K562 (cell line): ENCODE results near the gene PTGR2. TPM values are rescaled to one million over a fixed set of nuclear protein-coding genes. Genes with fewer than 3 reads are reported as not detected.

Experiments
- ATAC-seq: fragments of 200-7000 bp; cut with Tn5 transposase; 3 replicates; pipeline ENCODE4 v1.9.1; 2020; ENCODE audit warnings: moderate library complexity
- BruUV-seq: library from RNA; stranded (reverse); fragments of 400-500 nt; replicated peaks from 2 replicates; lab custom pipeline; 2021; lab: Mats Ljungman, UMichigan
- CTCF ChIA-PET: fragments of 300-600 bp; formaldehyde crosslinking; extraction: SDS; loops from one replicate; lab custom pipeline; 2021; ENCODE audit warnings: low intra/inter-chr PET ratio; lab: Yijun Ruan, JAX
- POLR2A ChIA-PET: fragments of 300-600, 350-650 bp; sonication (Branson Sonifier 250); formaldehyde crosslinking; extraction: SDS; loops from one replicate; lab custom pipeline; 2021; ENCODE audit warnings: antibody characterized with exemption, inconsistent platforms; lab: Yijun Ruan, JAX
- DNase-seq, 4 experiments: peaks; one replicate each; pipeline versions ENCODE4 v3.0.0 to v3.0.0-alpha.2; 2011 to 2018; ENCODE audit warnings: low spot score in 3 of 4, mixed read lengths in 3 of 4; ENCODE audit errors: extremely low read depth in 1 of 4
- FAIRE-seq: peaks from 2 replicates; lab custom pipeline; 2011; peaks lifted over from hg19 to GRCh38; lab: Jason Lieb, UNC
- H2AFZ ChIP-seq: 2 replicates; pipeline ENCODE4 v1.6.0; 2011; ENCODE audit warnings: low read depth, low read length, control low read depth, inconsistent platforms
- H3K27ac ChIP-seq: fragments of 200-600 bp; 3 replicates; pipeline ENCODE4 v1.8.0; 2011; ENCODE audit warnings: low read depth, mild to moderate bottlenecking, control low read depth, inconsistent platforms, low read length, moderate library complexity, mixed read lengths; ENCODE audit errors: extremely low read depth
- H3K27me3 ChIP-seq, 2 experiments: fragments of 300-600 bp in 1 of 2; 2 replicates in 1 of 2; 3 replicates in 1 of 2; pipeline versions ENCODE4 v1.6.0 to v1.8.0; 2011; ENCODE audit warnings: inconsistent platforms in 2 of 2, low read length in 2 of 2, mild to moderate bottlenecking in 1 of 2, mixed read lengths in 1 of 2, moderate library complexity in 1 of 2; ENCODE audit not compliant: control insufficient read depth in 2 of 2, insufficient read depth in 2 of 2
- H3K36me3 ChIP-seq: fragments of 300-600 bp; 3 replicates; pipeline ENCODE4 v1.8.0; 2011; ENCODE audit warnings: mild to moderate bottlenecking, low read length, inconsistent platforms; ENCODE audit not compliant: control insufficient read depth, insufficient read depth
- H3K4me1 ChIP-seq, 2 experiments: fragments of 200-600 bp in 1 of 2; replicated peaks in 1 of 2; 2 replicates in 1 of 2; 3 replicates in 1 of 2; pipeline versions ENCODE4 v1.5.1 to v1.8.0; 2011; ENCODE audit warnings: inconsistent platforms in 2 of 2, low read length in 2 of 2, mild to moderate bottlenecking in 1 of 2, mixed read lengths in 1 of 2, moderate library complexity in 1 of 2; ENCODE audit not compliant: control insufficient read depth in 2 of 2, insufficient read depth in 2 of 2
- H3K4me2 ChIP-seq: 2 replicates; pipeline ENCODE4 v1.6.1; 2011; ENCODE audit warnings: low read length, control low read depth, inconsistent platforms, mixed read lengths; ENCODE audit not compliant: insufficient read depth
- H3K4me3 ChIP-seq: fragments of 200-600 bp; sonication (generic), shearing (Covaris generic); 2 replicates; pipeline ENCODE4 v1.5.1; 2016; ENCODE audit warnings: control low read depth, inconsistent platforms
- H3K79me2 ChIP-seq: fragments of 200-600 bp; 3 replicates; pipeline ENCODE4 v1.8.0; 2011; ENCODE audit warnings: low read length, inconsistent platforms; ENCODE audit not compliant: control insufficient read depth, insufficient read depth
- H3K9ac ChIP-seq, 2 experiments: 2 replicates each; pipeline versions ENCODE4 v1.6.0 to v1.6.1; 2011; ENCODE audit warnings: low read depth in 2 of 2, low read length in 2 of 2, control low read depth in 1 of 2, inconsistent platforms in 1 of 2, mild to moderate bottlenecking in 1 of 2, mixed read lengths in 1 of 2; ENCODE audit not compliant: insufficient read depth in 1 of 2
- H3K9me1 ChIP-seq: one replicate; pipeline ENCODE4 v1.6.0; 2011; ENCODE audit warnings: inconsistent platforms, mild to moderate bottlenecking, low read length, moderate library complexity; ENCODE audit not compliant: control insufficient read depth, insufficient read depth
- H3K9me3 ChIP-seq: replicated peaks from 2 replicates; pipeline ENCODE4 v1.5.1; 2011; ENCODE audit warnings: low read depth, low read length, inconsistent platforms; ENCODE audit not compliant: control insufficient read depth, insufficient read depth
- H4K20me1 ChIP-seq: replicated peaks from 2 replicates; pipeline ENCODE4 v1.6.1; 2011; ENCODE audit warnings: low read length, inconsistent platforms, mixed read lengths; ENCODE audit not compliant: control insufficient read depth, insufficient read depth
- HOXB6 ChIP-seq: fragments of 250-450 bp; sonication (Bioruptor Pico); IDR thresholded peaks from 2 replicates; pipeline ENCODE4 v1.5.1; 2022; ENCODE audit warnings: mild to moderate bottlenecking, borderline replicate concordance
- RBM25 ChIP-seq: fragments of 200-400 bp; formaldehyde crosslinking; IDR thresholded peaks from 2 replicates; pipeline ENCODE4 v1.6.1; 2018; ENCODE audit warnings: low read length, low read depth, moderate library complexity; ENCODE audit not compliant: severe bottlenecking
- RFX1 ChIP-seq: fragments of 450-650 bp; IDR thresholded peaks from 2 replicates; pipeline ENCODE4 v1.6.1; 2016; ENCODE audit warnings: mild to moderate bottlenecking, moderate library complexity
- SRSF1 ChIP-seq: fragments of 200-400 bp; formaldehyde crosslinking; IDR thresholded peaks from 2 replicates; pipeline ENCODE4 v1.6.1; 2017; ENCODE audit warnings: mild to moderate bottlenecking, low read depth, low read length, moderate library complexity
- ZNF121 ChIP-seq: sonication (generic); formaldehyde crosslinking; conservative IDR thresholded peaks from 2 replicates; pipeline ENCODE4 v1.8.0; 2022; ENCODE audit warnings: missing genetic modification reagents
- ZNF311 ChIP-seq: fragments of 250-450 bp; sonication (Bioruptor Pico); IDR thresholded peaks from 2 replicates; pipeline ENCODE4 v1.4.0; 2020; ENCODE audit warnings: mild to moderate bottlenecking, moderate library complexity
- WGBS: fragments of 100-300 bp; shearing (Covaris generic); methylation state at CpG from one replicate; pipeline ENCODE4 v1.1.6; 2016; ENCODE audit warnings: low coverage, mixed read lengths; ENCODE audit not compliant: insufficient coverage; ENCODE audit errors: missing lambda C conversion rate; 5-methylcytosine and 5-hydroxymethylcytosine counted together
- in situ Hi-C: fragments of 300-500 bp; cut with MboI; formaldehyde crosslinking; loops from 4 replicates; pipeline ENCODE4 v1.15.0; 2018; ENCODE audit warnings: inconsistent platforms, mixed read lengths
- intact Hi-C: fragments of 100-400 bp; cut with micrococcal nuclease; formaldehyde crosslinking; loops from 2 replicates; pipeline ENCODE4 v1.14.2; 2022
- polyA plus RNA-seq, 8 experiments: library from polyadenylated mRNA; depleted of rRNA in 4 of 8; stranded (reverse) in 5 of 8; unstranded in 3 of 8; fragments of >200 nt; fragmentation: Nextera tagmentation in 2 of 8; fragmentation: Illumina TruSeq in 1 of 8; extraction: Ambion mirVana in 2 of 8; extraction: Trizol in 1 of 8; gene quantifications; 2 replicates each; pipeline versions ENCODE4 v1.2.1 to v1.2.3, GENCODE V29; 2011 to 2014; ENCODE audit warnings: inconsistent platforms in 1 of 8, missing spikeins in 1 of 8
- total RNA-seq, 7 experiments: library from RNA; depleted of rRNA in 6 of 7; stranded (reverse); fragments of >200 nt in 6 of 7; fragmentation: Illumina TruSeq in 2 of 7; extraction: Trizol in 2 of 7; gene quantifications; 2 replicates each; pipeline versions ENCODE4 v1.2.1 to v1.2.3, GENCODE V29; 2011 to 2021; ENCODE audit warnings: low replicate concordance in 1 of 7

Gene PTGR2
- total and polyA plus RNA-seq, 9 of the 15 experiments (the other 6 are each of a cell fraction or from before 2014, with no cell fraction given) = 7.4 to 23.0 (median 13.0) TPM

DNA sequence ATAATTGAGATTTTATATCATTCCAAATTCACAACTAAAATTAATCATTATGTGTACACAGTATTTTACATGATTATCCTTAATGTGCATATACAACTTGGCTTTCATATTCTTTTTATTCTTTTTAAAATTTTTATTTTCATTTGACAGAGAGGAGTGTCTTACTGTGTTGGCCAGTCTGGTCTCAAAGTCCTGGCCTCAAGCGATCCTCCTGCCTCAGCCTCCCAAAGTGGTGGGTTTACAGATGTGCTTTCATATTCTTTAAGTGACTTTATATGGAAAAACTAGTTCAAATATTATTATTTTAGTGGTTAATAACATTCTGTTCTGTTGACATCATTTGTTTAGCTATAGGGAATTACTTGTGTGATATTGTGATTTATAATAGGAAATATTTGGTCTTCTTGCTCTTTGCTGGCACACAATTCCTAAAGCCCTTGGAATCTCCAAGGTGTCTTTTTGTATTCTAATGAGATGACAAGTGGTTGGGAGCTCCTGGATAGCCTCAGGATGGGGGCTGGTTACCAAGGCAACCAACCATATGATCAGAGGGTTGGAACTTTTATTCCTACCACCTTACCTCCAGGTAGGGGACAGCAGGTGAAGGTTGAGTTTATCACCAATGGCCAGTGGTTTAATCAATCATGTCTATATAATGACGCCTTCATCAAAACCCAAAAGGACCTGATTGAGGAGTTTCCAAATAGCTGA lies 19.0 kb downstream of the PTGR2 start:
- no peak overlapping the region for H3K4me2 ChIP-seq
- H3K9ac ChIP-seq = no peak overlapping the region
- no peak for FAIRE-seq
- H3K9me3 ChIP-seq = no peaks in the 10 kb centered on the region
- peaks cover 11% of the 10 kb centered on the region; the same call in 2 of the 3 replicates for H3K36me3 ChIP-seq
- H3K4me3 ChIP-seq = no peak overlapping the region
- no peak overlapping the region for H2AFZ ChIP-seq
- H3K79me2 ChIP-seq = no peaks in the 10 kb centered on the region
- in situ Hi-C loops (no loop called here), intact Hi-C loops (no loop called here)
- H3K9me1 ChIP-seq = no peaks in the 10 kb centered on the region
- no TSS peak for BruUV-seq
- no peaks in the 10 kb centered on the region; a peak in 1 of 5 replicates for H3K4me1 ChIP-seq
- no peak for DNase-seq
- no peaks in the 10 kb centered on the region for H3K27me3 ChIP-seq
- TF ChIP-seq RBM25 (peak; percentile 46), SRSF1 (no peak), ZNF311 (CRISPR knock-in tag) (no peak), ZNF121 (CRISPR knock-in tag) (0 out of 2 replicates have a peak, but pooled peaks have one; percentile 11), HOXB6 (no peak), RFX1 (peak; percentile 60)
- POLR2A ChIA-PET = interaction anchor here (0.7 to 1.8 kb wide), 2 partner anchors 9 to 16 kb away, joined by 3 to 7 read pairs; partner anchors contain the start of gene ZNF410
- H4K20me1 ChIP-seq = no peaks in the 10 kb centered on the region
- 75% methylated on average over 2 of the region's 2 CpGs for WGBS
- CTCF ChIA-PET = no interaction called here
- H3K27ac ChIP-seq = no peak overlapping the region
- ATAC-seq = no peak
